Smooth muscle cell of the brain vasculature (primary cell): ENCODE results near the gene TRAK1.

Source experiments
- DNase-seq: peaks from one replicate; pipeline ENCODE4 v3.0.0-alpha.2; 2012; ENCODE audit warnings: low read depth, low spot score

TRAK1 gene

GRCh38 chr3:42068303-42069088 lies 22.7 kb upstream of the TRAK1 start:
- DNase-seq: no peak

GRCh38 chr3:42070089-42070488 lies 21.1 kb upstream of the TRAK1 start:
- no peak for DNase-seq

DNA sequence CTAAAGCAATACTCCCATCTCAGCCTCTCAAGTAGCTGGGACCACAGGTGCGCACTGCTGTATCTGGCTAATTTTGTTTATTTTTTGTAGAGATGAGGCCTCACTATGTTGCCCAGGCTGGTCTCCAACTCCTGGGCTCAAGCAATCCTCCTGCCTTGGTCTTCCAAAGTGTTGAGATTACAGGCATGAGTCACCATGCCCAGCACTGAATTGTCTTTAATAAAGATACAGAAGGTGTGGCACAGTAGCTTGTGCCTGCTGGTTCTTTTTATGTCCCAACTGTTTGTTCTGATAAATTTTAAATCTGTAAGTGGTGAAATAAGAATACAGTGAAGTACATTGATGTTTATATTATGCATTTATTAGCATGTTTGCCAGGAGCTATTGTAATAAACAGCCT lies 20.6 kb upstream of the TRAK1 start:
- no peak for DNase-seq

GRCh38 chr3:42071904-42072812 lies 19.0 kb upstream of the TRAK1 start:
- DNase-seq: peak; percentile 52

DNA sequence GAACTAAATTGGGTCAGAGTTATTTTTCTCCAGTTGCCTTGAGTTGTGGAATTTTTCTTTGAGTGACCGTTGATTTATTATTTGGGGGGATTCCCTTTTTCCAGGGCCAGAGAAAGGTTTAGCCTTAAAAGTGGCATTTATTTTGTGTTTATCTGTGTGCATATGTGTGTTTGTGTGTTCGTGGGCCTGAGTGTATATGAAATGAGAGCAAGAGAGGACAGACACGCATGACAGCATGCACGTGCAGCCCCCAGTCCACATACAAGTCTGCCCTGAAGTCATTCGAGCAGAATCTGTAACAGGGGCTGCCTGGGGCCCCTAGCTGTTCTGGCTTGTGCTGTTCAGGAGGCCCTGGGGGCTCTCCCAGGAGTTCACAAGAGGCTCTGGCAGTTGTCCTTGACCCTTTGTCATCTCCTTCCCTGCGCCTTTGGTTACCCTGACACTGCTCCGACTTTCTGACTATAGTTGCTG lies 18.3 kb upstream of the TRAK1 start:
- DNase-seq: no peak

GRCh38 chr3:42077785-42078184 lies 13.4 kb upstream of the TRAK1 start:
- no peak for DNase-seq

DNA sequence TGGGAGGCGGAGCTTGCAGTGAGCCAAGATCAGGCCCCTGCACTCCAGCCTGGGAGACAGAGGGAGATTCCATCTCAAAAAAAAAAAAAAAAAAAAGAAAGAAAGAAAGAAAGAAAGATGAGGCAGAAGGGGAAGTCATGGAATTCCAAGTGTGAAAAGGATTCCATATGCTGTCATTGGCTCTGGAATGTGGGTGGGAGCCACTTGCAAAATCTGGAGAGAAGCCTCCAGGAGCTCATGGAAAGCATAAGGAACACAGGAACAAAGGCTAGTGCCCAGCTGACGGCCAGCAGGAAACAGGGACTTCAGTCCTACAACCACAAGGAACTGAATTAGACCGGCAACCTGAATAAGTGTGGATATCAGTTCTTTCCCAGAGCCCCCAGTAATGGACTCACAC lies 12.5 kb upstream of the TRAK1 start:
- DNase-seq: no peak

DNA sequence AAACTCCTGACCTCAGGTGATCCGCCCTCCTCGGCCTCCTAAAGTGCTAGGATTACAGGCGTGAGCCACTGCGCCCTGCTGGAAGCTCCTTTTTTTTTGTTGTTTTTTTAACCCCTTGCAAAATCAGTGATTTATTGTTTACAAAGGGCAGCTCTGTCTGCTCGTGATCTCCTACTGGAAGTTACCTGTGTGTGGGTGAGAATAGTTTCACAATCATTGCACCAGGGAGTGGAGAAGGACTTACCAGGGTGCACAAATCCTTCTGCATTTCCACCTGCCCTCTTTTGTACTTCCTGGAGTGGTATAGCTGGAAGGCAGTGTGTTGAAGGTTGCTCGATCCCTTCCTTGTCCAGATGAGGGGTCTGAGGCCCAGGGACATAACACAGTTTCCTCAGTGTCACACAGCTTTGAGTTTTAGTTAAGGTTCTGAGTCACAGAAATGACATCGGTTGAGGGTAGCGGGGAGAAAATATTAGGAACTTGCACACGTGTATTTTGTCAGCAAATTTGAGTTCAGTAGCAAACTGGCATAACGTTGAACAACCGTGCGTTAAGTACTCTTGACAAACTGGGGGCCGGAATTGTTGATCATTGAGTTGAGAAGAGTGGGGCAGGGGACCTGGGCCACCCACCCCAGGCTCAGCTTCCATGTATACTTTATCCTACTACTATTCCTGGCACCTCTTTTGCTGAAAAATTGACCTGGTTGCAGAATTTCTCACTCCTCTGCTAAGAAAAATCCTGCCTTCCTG lies 11.3 kb upstream of the TRAK1 start:
- no peak for DNase-seq

DNA sequence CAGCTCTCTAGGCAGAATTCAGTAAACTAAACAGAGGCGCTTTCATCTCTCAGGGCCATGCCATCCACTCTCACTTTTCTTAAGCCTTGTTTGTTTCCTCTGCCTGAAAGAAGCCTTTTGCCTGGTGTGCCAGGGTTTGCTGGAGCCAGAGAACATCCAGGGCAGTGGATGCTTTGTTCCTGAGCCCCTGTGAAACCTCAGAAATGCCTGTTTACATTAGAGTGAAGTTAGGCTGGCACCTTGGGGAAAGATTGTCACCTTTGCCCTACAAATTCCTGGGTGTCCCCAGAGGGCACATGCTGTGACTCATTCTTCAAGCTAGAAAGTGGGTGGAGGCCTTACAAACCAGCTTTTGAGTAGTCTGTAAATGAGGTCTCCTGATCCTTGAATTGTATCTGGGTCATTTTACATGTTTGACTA lies 10.7 kb upstream of the TRAK1 start:
- peak; percentile 39 for DNase-seq

- no peak for DNase-seq
Observed at GRCh38 chr3:42081838-42082473, 9.2 kb upstream of the TRAK1 start.

DNA sequence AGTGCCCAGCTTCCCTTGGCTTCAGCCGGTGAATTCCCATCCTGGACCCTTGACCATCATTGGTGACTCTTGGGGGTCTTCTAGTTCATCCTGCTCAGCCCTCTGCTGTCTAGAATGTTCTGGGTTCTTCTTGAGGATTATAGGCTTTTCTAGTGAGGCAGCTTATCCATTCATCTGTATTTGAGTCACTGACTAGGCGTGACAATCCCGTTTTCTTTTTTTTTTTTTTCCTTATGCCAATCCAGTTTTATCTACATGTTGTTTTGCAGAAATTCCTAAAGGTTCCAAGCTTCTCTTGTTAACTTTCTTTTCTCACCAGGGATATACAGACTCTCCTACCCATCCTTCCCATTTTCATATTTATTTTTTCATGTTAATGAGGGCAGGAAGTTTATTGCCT lies 6.6 kb upstream of the TRAK1 start:
- no peak for DNase-seq

- no peak for DNase-seq
Observed at GRCh38 chr3:42085641-42086376, 5.3 kb upstream of the TRAK1 start.

DNA sequence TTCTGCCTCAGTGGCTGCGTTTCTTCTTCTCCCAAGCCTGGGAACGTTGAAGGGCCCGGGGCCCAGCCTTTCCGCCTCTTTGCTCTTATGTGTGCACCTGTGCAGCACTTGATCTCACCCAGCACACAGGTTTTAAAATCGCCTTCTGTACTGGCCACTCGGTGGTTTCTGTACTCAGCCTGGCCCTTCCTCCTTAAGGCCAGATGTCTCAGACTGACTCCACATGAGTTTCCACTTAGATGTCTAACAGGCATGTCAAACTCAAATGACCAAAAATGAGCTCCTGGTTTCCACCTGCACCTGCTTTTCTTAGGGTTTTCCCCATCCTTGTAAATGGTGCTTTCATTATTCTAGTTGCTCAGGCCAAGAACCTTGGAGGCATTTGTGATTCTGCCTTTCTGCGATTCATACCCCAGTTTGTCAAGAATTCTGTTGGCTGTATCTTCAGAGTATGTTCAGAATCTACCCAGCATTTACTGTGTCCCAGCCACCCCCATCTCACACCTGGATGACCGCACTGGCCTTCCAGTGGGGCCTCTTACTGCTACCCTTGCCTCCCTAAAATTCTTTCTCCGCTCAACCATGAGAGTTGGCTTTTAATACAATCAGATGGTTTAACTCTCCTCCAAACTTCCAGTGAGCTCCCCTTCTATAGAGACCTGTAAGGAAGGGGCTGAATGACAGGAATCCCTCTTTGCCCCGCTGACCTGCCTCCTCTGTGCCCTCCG lies 2.2 kb upstream of the TRAK1 start:
- DNase-seq: no peak

DNA sequence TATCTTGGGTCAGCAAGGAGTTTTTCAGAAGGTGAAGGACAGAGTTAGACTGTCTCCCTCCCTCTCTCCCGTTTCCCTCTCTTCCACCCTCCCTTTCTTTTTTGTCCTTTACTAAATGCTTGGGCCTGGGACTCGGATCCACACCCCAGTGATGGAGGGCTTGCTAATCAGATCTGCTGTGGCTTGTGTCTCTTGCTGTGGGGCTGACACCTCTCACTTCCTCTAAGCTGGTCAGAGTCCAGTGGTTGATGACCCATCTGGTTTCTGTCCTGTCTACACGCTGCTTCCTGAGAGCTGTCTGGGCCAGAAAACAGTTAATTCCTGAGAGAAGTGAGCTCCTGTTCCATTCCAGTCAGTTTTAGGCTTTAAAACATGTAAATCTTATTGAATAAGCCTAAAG lies 849 bp downstream of the TRAK1 start:
- DNase-seq: no peak

DNA sequence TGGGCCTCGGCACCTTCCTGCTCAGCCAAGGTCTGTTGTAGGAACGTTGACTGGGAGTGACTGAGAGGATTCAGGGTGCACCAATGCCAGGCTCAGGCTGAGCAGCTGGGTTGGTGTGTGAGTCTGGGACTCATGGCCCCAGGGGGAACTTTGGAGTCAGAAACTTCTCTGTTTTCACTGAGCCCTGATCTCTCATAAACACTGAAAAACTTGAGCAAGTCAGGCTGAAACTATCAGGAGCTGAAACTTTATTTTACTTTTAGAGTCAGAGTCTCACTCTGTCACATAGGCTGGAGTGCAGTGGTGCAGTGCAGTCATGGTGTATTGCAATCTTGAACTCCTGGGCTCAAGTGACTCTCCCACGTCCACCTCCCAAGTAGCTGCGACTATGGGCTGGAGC lies 3.0 kb downstream of the TRAK1 start:
- no peak for DNase-seq

DNA sequence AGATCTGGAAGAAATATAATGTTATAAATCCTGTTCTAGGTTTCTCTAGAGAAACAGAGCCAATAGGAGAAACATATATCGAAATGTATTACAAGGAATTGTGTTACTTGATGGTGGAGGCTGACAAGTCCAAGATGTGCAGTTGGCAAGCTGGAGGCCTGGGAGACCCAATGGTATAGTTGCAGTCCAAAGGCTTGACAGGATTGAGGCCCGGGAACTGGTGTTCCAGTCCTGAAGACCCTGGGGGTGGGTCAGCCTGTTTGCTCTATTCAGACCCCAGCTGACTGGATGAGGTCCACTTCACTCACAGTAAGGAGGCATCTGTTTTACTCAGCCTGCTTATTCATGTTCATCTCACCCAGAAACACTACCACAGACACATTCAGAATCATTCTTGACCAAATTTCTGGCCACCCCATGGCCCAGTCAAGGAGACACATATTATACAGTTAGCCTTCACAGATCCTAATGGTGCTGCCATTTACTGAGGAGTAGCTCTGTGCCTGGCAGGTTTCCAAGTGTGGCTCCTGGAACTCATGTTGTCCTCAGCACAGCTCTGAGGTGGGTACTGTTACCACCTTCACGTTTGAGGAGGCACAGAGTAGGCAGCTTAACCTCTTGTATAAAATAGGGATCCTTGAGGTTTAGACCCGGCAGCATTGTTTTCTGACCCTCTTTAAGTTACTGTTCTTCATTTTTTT lies 3.7 kb downstream of the TRAK1 start:
- DNase-seq: no peak

- DNase-seq: no peak
Observed at GRCh38 chr3:42095540-42095939, 4.4 kb downstream of the TRAK1 start.

DNA sequence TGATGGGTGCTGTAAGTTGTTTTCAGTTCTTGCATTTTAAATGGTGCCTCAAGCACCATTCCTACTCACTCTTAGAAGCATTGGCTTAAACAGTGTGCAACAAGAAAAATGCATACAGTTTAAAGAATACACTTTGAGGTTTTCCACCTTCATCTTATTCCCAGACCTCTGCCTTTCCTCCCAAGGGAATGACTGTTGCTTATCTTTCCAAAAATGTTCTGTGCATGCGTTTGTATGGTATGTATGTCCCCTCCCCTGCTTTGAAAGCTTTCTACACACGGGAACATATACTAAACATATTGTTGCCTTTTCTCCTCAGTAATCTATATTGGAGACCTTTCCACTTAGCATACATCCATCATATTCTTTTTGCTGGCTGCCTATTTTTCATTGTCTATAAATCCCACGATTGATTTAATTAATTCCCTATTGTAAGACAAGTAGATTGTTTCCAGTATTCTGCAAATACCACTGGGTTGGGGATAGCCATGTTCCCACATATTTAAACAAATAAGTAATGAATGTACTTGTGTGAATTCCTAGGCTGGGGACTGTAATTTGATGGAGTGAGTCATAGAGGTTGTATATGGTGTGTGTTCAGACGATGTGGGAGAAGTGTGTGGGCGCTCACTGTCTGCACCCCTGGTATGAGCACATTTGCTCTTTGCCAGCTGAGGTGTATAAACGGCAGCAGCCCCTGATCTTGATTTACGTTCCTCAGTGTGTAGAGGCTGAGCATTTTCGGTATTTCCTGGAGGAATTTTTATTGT lies 5.8 kb downstream of the TRAK1 start:
- no peak for DNase-seq

GRCh38 chr3:42097566-42097946 lies 6.4 kb downstream of the TRAK1 start:
- DNase-seq: no peak
